SU-DHL-6 (cell line): ENCODE results near the gene G2E3.

ENCODE experiments used
- H2AFZ ChIP-seq: fragments of 200-600 bp; sonication (generic); 2 replicates; pipeline ENCODE4 v1.6.1; 2014; ENCODE audit warnings: low read depth, mild to moderate bottlenecking, moderate library complexity, mixed read lengths, antibody characterized with exemption, low read length; ENCODE audit not compliant: severe bottlenecking
- H3F3A ChIP-seq: fragments of 200-600 bp; shearing (Covaris generic); 2 replicates; pipeline ENCODE4 v1.6.0; 2016; ENCODE audit warnings: antibody characterized with exemption, mild to moderate bottlenecking; ENCODE audit not compliant: insufficient read depth
- H3K27ac ChIP-seq: fragments of 200-600 bp; sonication (generic); 2 replicates; pipeline ENCODE4 v1.5.1; 2016; ENCODE audit warnings: low read depth, mild to moderate bottlenecking, low read length, moderate library complexity, mixed read lengths
- H3K27me3 ChIP-seq: fragments of 200-600 bp; sonication (generic), shearing (Covaris generic); 2 replicates; pipeline ENCODE4 v1.6.0; 2014; ENCODE audit warnings: mild to moderate bottlenecking, low read length
- H3K36me3 ChIP-seq: fragments of 200-600 bp; sonication (generic); 2 replicates; pipeline ENCODE4 v1.6.1; 2014; ENCODE audit warnings: mild to moderate bottlenecking, low read length, mixed read lengths
- H3K4me2 ChIP-seq: fragments of 300-600, 200-600 bp; shearing (Covaris generic), sonication (generic); 2 replicates; pipeline ENCODE4 v1.6.0; 2014; ENCODE audit warnings: low read length, low read depth, mild to moderate bottlenecking; ENCODE audit not compliant: poor library complexity, severe bottlenecking
- H3K4me3 ChIP-seq: fragments of 200-600 bp; sonication (generic); 2 replicates; pipeline ENCODE4 v1.5.1; 2014; ENCODE audit warnings: antibody characterized with exemption, low read length, mild to moderate bottlenecking, mixed read lengths; ENCODE audit not compliant: insufficient read depth, poor library complexity, severe bottlenecking
- H3K79me2 ChIP-seq: fragments of 200-600 bp; sonication (generic); 2 replicates; pipeline ENCODE4 v1.6.1; 2014; ENCODE audit warnings: mild to moderate bottlenecking, low read length, moderate library complexity; ENCODE audit not compliant: insufficient read depth
- H3K9ac ChIP-seq: fragments of 200-600 bp; sonication (generic); 2 replicates; pipeline ENCODE4 v1.7.0; 2014; ENCODE audit warnings: mild to moderate bottlenecking, low read length
- H3K9me2 ChIP-seq: fragments of 200-600 bp; sonication (generic); replicated peaks from 2 replicates; pipeline ENCODE4 v1.6.1; 2014; ENCODE audit warnings: low read length; ENCODE audit not compliant: insufficient read depth
- H3K9me3 ChIP-seq: fragments of 200-600 bp; sonication (generic); 2 replicates; pipeline ENCODE4 v1.6.1; 2014; ENCODE audit warnings: low read length, mixed read lengths; ENCODE audit not compliant: insufficient read depth
- H4K20me1 ChIP-seq: fragments of 200-600 bp; sonication (generic); 2 replicates; pipeline ENCODE4 v1.6.1; 2014; ENCODE audit warnings: low read depth, mild to moderate bottlenecking, antibody characterized with exemption, low read length, moderate library complexity, mixed read lengths
- CTCF ChIP-seq: fragments of 200-600 bp; sonication (generic); IDR thresholded peaks from one replicate; pipeline ENCODE4 v1.5.1; 2017; ENCODE audit warnings: antibody characterized with exemption, mild to moderate bottlenecking, low read length, moderate library complexity; ENCODE audit not compliant: insufficient read depth, poor library complexity, severe bottlenecking
- EZH2phosphoT487 ChIP-seq: fragments of 200-600 bp; sonication (generic), shearing (Covaris generic); conservative IDR thresholded peaks from 2 replicates; pipeline ENCODE4 v1.6.1; 2018; ENCODE audit warnings: mild to moderate bottlenecking, antibody characterized with exemption, low read length, moderate library complexity, mixed read lengths

G2E3 gene

GRCh38 chr14:30596935-30597334 is 38.0 kb downstream of the G2E3 start:
- Histone ChIP-seq H3K27me3 (no peaks in the 10 kb centered on the region), H3K9me3 (no peaks in the 10 kb centered on the region), H4K20me1 (no peaks in the 10 kb centered on the region), H3K27ac (no peak overlapping the region), H3K9me2 (no peaks in the 10 kb centered on the region), H3K36me3 (peaks cover 65% of the 10 kb centered on the region; the same call in 1 of the 2 replicates), H3K9ac (no peak overlapping the region), H3K4me3 (no peak overlapping the region), H3K79me2 (peaks cover 14% of the 10 kb centered on the region; the same call in 1 of the 2 replicates), H3F3A (0 out of 2 replicates have a peak, but pooled peaks cover 13% of the 10 kb centered on the region), H3K4me2 (no peak overlapping the region), H2AFZ (no peak overlapping the region)
- TF ChIP-seq EZH2phosphoT487: no peak
- no peak for TF ChIP-seq CTCF

GRCh38 chr14:30597504-30597903 is 38.5 kb downstream of the G2E3 start:
- H3K9me3 ChIP-seq: no peaks in the 10 kb centered on the region
- TF ChIP-seq CTCF: no peak
- TF ChIP-seq EZH2phosphoT487: no peak
- H3K4me2 ChIP-seq: no peak overlapping the region
- no peak overlapping the region for H3K9ac ChIP-seq
- H3F3A ChIP-seq: 0 out of 2 replicates have a peak, but pooled peaks cover 15% of the 10 kb centered on the region
- H3K4me3 ChIP-seq: no peak overlapping the region
- H4K20me1 ChIP-seq: no peaks in the 10 kb centered on the region
- no peak overlapping the region for H2AFZ ChIP-seq
- H3K79me2 ChIP-seq: 0 out of 2 replicates have a peak, but pooled peaks cover 14% of the 10 kb centered on the region
- H3K27ac ChIP-seq: no peak overlapping the region
- H3K36me3 ChIP-seq: peaks cover 64% of the 10 kb centered on the region; the same call in 1 of the 2 replicates
- H3K27me3 ChIP-seq: no peaks in the 10 kb centered on the region
- no peaks in the 10 kb centered on the region for H3K9me2 ChIP-seq

- Histone ChIP-seq H3K27me3 (no peaks in the 10 kb centered on the region), H3K9ac (no peak overlapping the region), H2AFZ (no peak overlapping the region), H3K36me3 (peaks cover 70% of the 10 kb centered on the region), H3K27ac (no peak overlapping the region), H3K79me2 (0 out of 2 replicates have a peak, but pooled peaks cover 3% of the 10 kb centered on the region), H3K4me3 (no peak overlapping the region), H3K9me2 (no peaks in the 10 kb centered on the region), H3K9me3 (no peaks in the 10 kb centered on the region), H3K4me2 (no peak overlapping the region), H3F3A (peaks cover 15% of the 10 kb centered on the region; the same call in 1 of the 2 replicates), H4K20me1 (no peaks in the 10 kb centered on the region)
- TF ChIP-seq EZH2phosphoT487 (no peak), CTCF (no peak)
Observed at GRCh38 chr14:30600922-30601918, 42.3 kb downstream of the G2E3 start.
